ENCODE measurements around the gene NCKAP5.

GRCh38 chr2:132645722-132646539 is 922.3 kb downstream of the NCKAP5 start:
- TF ChIP-seq POLR2A (IDR thresholded peaks at IDR 0.05; ENCODE audit: low read depth, low read length) (no peak), POLR2AphosphoS5 (IDR thresholded peaks at IDR 0.05; ENCODE audit: low read depth, low read length) (no peak), TAF1 (IDR thresholded peaks at IDR 0.05; ENCODE audit: borderline replicate concordance, low read depth, low read length) (no peak)

All from GM12892 (cell line).